HUDEP-2 (cell line): ENCODE results near the gene CA5B.
"Not testable (repeated sequence)": the region's sequence is repeated elsewhere in the genome, so short reads cannot be mapped to it uniquely, and the experiment has no call there.

Source experiments
- DNase-seq, 76 experiments: peaks; one replicate each; lab custom pipeline; 2025; ENCODE audit not compliant: unreplicated experiment in 76 of 76; lab: John Stamatoyannopoulos, UW

CA5B gene

GRCh38 chrX:15812192-15812938, 74.3 kb downstream of the CA5B start:
- no peak for DNase-seq

- no peak for DNase-seq
Measured at GRCh38 chrX:15813416-15813815, 75.3 kb downstream of the CA5B start.

GRCh38 chrX:15814771-15815365, 76.8 kb downstream of the CA5B start:
- no peak for DNase-seq

GRCh38 chrX:15815779-15816437, 77.8 kb downstream of the CA5B start:
- peak in 11 of 76 experiments; percentile 0 to 31 (median 0) for DNase-seq

- no peak for DNase-seq
Measured at GRCh38 chrX:15816438-15816809, 78.4 kb downstream of the CA5B start.

GRCh38 chrX:15816886-15817285, 78.8 kb downstream of the CA5B start:
- DNase-seq: no peak

- DNase-seq: no peak
Measured at GRCh38 chrX:15820106-15821073, 82.3 kb downstream of the CA5B start.

- no peak for DNase-seq
Measured at GRCh38 chrX:15822922-15823321, 84.9 kb downstream of the CA5B start.

GRCh38 chrX:15825936-15826335, 87.9 kb downstream of the CA5B start:
- no peak for DNase-seq

- no peak for DNase-seq
Measured at GRCh38 chrX:15829217-15829616, 91.1 kb downstream of the CA5B start.

- DNase-seq: not testable (repeated sequence)
Measured at GRCh38 chrX:15831347-15831746, 93.3 kb downstream of the CA5B start.

- DNase-seq: no peak
Measured at GRCh38 chrX:15834053-15834452, 96.0 kb downstream of the CA5B start.

- DNase-seq: no peak
Measured at GRCh38 chrX:15834827-15835595, 96.9 kb downstream of the CA5B start.
